ENCODE measurements around the gene GALNT18. TPM values are rescaled to one million over a fixed set of nuclear protein-coding genes. Genes with fewer than 3 reads are reported as not detected.

The GALNT18 gene
- polyA plus RNA-seq, 1 experiment: 4.8 TPM

DNA sequence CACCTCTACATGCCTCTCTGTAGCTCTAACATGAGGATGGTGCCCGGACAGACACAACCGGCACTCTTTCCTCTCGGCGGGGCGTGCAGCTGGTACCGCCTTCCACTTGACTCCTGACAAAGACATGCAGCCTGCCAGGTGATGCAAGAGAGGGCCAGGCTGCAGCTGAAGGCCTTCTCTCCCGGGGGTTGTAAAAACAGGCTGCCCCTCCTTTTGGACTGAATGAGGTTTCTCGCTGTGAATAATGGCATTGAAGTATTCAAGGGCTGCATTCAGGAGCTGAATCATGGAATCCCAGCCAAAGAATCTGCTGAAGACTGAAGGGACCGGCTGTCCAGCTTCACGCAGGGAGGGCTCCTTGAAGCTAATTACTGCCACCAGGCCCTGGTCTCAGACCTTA lies 110.9 kb downstream of the GALNT18 start:
- TF ChIP-seq, protein P1, sequence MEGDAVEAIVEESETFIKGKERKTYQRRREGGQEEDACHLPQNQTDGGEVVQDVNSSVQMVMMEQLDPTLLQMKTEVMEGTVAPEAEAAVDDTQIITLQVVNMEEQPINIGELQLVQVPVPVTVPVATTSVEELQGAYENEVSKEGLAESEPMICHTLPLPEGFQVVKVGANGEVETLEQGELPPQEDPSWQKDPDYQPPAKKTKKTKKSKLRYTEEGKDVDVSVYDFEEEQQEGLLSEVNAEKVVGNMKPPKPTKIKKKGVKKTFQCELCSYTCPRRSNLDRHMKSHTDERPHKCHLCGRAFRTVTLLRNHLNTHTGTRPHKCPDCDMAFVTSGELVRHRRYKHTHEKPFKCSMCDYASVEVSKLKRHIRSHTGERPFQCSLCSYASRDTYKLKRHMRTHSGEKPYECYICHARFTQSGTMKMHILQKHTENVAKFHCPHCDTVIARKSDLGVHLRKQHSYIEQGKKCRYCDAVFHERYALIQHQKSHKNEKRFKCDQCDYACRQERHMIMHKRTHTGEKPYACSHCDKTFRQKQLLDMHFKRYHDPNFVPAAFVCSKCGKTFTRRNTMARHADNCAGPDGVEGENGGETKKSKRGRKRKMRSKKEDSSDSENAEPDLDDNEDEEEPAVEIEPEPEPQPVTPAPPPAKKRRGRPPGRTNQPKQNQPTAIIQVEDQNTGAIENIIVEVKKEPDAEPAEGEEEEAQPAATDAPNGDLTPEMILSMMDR (IDR thresholded peaks at IDR 0.05; ENCODE audit: low read depth, low read length): no peak
- Histone ChIP-seq H3K27me3 (ENCODE audit: control insufficient read depth, insufficient read depth, low read length) (peaks cover 8% of the 10 kb centered on the region), H3K27ac (ENCODE audit: low read depth, low read length) (no peak overlapping the region), H3K9me3 (ENCODE audit: control insufficient read depth, insufficient read depth, low read length) (no peaks in the 10 kb centered on the region), H3K4me3 (ENCODE audit: low read depth, low read length) (no peak overlapping the region)
- ChIA-PET CTCF (no interaction called here), POLR2A (no interaction called here)
- DNase-seq (ENCODE audit: low read depth, low spot score): no peak

DNA sequence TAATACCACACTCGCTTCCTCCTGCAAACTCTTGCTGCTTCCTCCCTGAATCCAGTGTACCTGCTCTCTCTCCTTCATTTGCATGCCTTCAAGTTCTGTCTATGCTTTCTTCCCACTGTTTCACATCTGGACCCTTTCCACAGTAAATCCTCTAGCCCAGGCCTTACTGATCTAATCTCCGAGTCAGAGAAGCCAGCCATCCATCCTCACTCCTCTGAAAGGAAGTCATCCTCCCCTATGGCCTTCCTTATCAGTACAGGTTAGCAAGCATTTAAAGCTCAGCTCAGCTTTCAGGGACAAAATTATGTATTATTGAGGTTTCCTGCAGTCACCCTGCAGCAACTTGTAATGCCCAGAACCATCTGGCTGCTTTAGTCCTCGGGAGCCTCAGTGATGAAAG lies 116.1 kb downstream of the GALNT18 start:
- no peak for DNase-seq (ENCODE audit: low read depth, low spot score)
- Histone ChIP-seq H3K27ac (ENCODE audit: low read depth, low read length) (no peak overlapping the region), H3K9me3 (ENCODE audit: control insufficient read depth, insufficient read depth, low read length) (no peaks in the 10 kb centered on the region), H3K27me3 (ENCODE audit: control insufficient read depth, insufficient read depth, low read length) (peaks cover 8% of the 10 kb centered on the region), H3K4me3 (ENCODE audit: low read depth, low read length) (no peak overlapping the region)
- ChIA-PET CTCF (no interaction called here), POLR2A (no interaction called here)
- TF ChIP-seq, protein P1 (IDR thresholded peaks at IDR 0.05; ENCODE audit: low read depth, low read length): no peak

DNA sequence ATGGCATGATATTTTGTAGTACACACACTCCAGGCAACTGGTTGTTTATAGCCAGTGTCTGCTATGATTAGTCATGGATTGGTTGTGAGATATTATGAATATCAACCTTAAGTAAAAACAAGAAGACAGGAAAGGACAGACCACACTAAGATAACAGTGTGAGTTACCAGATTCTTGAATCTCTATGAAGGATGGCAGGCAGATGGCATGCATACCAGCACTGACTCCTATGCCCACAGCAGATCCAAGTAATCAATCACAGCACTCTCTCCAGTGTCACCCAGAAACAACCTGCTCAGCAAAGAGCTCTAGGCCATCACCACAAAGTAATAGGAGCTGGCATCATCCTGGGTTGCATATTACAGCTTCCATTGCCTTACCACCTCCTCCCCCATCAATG lies 116.6 kb downstream of the GALNT18 start:
- Histone ChIP-seq H3K27ac (ENCODE audit: low read depth, low read length) (no peak overlapping the region), H3K9me3 (ENCODE audit: control insufficient read depth, insufficient read depth, low read length) (no peaks in the 10 kb centered on the region), H3K27me3 (ENCODE audit: control insufficient read depth, insufficient read depth, low read length) (peaks cover 7% of the 10 kb centered on the region), H3K4me3 (ENCODE audit: low read depth, low read length) (no peak overlapping the region)
- DNase-seq (ENCODE audit: low read depth, low spot score): no peak
- ChIA-PET POLR2A (no interaction called here), CTCF (no interaction called here)
- TF ChIP-seq, protein P1 (IDR thresholded peaks at IDR 0.05; ENCODE audit: low read depth, low read length): no peak

DNA sequence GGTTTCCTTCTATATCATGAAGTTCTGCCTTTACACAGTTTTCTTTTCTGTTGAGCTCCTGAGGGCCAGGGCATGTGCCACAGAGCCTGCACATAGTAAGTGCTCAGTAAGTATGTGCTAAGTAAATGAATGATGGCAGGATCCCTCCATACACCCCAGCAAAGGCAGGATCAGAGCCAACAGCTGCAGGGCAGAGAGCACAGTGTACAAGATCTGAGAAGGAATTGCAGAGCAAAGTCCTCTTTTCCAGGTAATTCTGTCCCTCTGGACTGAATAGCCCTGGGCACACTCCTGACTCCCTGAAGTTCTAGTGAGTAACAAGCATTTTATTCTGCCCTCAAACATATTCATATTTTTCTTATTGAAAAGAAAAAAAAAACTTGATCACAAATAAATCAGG lies 117.7 kb downstream of the GALNT18 start:
- Histone ChIP-seq H3K4me3 (ENCODE audit: low read depth, low read length) (no peak overlapping the region), H3K27ac (ENCODE audit: low read depth, low read length) (no peak overlapping the region), H3K27me3 (ENCODE audit: control insufficient read depth, insufficient read depth, low read length) (peaks cover 2% of the 10 kb centered on the region), H3K9me3 (ENCODE audit: control insufficient read depth, insufficient read depth, low read length) (no peaks in the 10 kb centered on the region)
- no peak for DNase-seq (ENCODE audit: low read depth, low spot score)
- POLR2A ChIA-PET: no interaction called here
- TF ChIP-seq, protein P1 (IDR thresholded peaks at IDR 0.05; ENCODE audit: low read depth, low read length): no peak
- CTCF ChIA-PET: no interaction called here

DNA sequence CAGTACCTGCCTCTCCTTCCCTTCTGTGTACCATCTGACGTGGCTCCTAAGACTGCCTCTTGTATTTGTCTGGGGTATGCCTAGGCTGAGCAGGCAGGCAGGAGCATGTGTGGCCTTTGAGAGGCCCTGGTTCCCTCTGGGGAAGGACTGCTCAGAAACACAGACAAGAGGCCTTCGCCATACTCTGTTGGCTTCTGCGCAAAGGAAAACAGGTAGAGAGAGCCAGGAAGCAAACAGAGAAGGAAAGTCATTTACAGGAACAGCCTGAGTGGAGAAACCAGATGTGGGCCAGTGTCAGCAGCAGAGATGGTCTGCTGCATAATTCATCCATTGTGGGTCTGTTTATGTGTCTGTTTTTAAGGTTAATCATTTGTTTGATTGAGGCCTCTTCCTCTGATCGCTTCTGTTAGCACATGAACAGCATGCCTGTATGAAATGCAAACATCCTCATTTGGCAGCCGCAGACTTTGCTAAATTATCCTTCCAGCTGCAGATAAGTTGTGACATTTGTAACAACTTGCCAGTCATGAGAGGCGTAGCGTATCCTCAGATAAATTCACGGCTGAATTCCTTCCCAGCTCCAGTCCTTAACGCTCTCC lies 119.4 kb downstream of the GALNT18 start:
- H3K4me3 ChIP-seq (ENCODE audit: low read depth, low read length): no peak overlapping the region
- H3K9me3 ChIP-seq (ENCODE audit: control insufficient read depth, insufficient read depth, low read length): no peaks in the 10 kb centered on the region
- TF ChIP-seq, protein P1 (IDR thresholded peaks at IDR 0.05; ENCODE audit: low read depth, low read length): no peak
- no peak for DNase-seq (ENCODE audit: low read depth, low spot score)
- no peak overlapping the region for H3K27ac ChIP-seq (ENCODE audit: low read depth, low read length)
- CTCF ChIA-PET: no interaction called here
- H3K27me3 ChIP-seq (ENCODE audit: control insufficient read depth, insufficient read depth, low read length): peaks cover 2% of the 10 kb centered on the region
- POLR2A ChIA-PET: no interaction called here

Measured in AG04450 (cell line).